ENCODE data around the gene CPSF4L. TPM values are rescaled to one million over a fixed set of nuclear protein-coding genes. Genes with fewer than 3 reads are reported as not detected.

Gene CPSF4L
- total and polyA plus RNA-seq, 2 of the 13 experiments (the other 11 are each of a cell fraction or from before 2014, with no cell fraction given) = 0.73 to 1.6 TPM

DNA sequence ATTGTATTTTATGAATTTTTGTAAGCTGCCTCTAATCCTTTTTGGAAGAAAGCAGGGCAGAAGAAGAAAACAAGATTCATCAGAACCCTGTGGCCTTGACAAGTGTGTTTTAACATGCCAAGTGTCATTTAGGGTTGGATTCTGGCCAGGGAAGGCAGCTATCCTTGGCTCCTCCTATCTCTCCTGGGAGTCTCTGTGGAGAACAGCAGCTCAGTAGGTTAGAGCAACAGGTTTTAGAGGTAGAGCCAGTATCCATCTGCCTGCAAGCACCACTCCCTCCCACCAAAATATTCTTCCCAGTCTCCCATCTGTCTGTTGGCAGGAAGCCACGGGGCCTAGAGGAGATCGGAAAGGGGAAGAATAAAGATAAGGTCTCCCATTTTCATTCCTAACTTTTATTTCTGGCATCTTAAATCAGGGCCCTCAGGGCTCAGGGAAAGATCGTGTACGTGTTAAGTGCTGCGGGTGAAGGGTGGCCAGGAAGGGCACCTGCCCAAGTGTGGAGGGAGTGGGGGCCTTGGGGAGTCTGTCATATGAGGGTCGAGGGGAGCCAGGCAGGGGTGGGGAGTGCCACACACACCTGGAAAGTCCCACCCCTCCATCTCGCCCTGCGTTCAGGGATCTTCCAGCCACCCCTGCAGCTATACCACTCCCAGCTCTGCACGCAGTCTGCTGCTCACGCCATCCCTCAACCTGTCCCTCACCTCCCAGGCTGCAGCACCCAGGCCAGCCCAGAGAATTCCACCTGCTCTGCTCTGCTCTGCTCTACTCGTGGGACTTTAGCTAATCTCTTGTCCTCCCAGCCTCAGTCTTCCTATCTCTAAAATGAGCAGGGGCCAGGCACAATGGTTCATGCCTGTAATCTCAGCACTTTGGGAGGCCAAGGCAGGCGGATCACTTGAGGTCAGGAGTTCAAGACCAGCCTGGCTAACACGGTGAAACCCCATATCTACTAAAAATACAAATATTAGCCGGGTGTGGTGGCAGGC is 17.1 kb upstream of the CPSF4L start:
- no peak for DNase-seq (ENCODE audit: low spot score)
- Histone ChIP-seq H3K79me2 (ENCODE audit: insufficient read depth, low read length) (no peaks in the 10 kb centered on the region), H3K36me3 (replicated peaks in 1 of 2; ENCODE audit: control insufficient read depth in 1 of 2, insufficient read depth in 2 of 2, low read length in 2 of 2) (peaks cover 1 to 3% of the 10 kb centered on the region in 2 experiments; a peak in 3 of 5 replicates), H3K27me3 (ENCODE audit: control insufficient read depth in 1 of 2, insufficient read depth in 2 of 2, low read length in 2 of 2) (no peaks in the 10 kb centered on the region), H3K9ac (ENCODE audit: insufficient read depth, low read depth, low read length) (peak overlapping the region; percentile 33), H3K4me3 (replicated peaks in 1 of 3; ENCODE audit: insufficient read depth in 1 of 3, low read depth in 2 of 3, low read length in 3 of 3) (peak overlapping the region in 1 of 3 experiments; percentile 7; a peak in 1 of 6 replicates), H3K9me3 (ENCODE audit: low read length) (no peaks in the 10 kb centered on the region), H3K4me2 (ENCODE audit: low read depth, low read length) (peak overlapping the region; percentile 56), H4K20me1 (ENCODE audit: insufficient read depth, low read length) (no peaks in the 10 kb centered on the region), H2AFZ (ENCODE audit: low read length) (no peak overlapping the region), H3K4me1 (ENCODE audit: insufficient read depth, low read length) (peaks cover 48% of the 10 kb centered on the region), H3K27ac (ENCODE audit: extremely low read length, insufficient read depth, low read length) (peak overlapping the region; percentile 74)
- ATAC-seq = peak; percentile 60
- BruUV-seq (replicated peaks) = TSS peak; percentile 2
- ChIA-PET CTCF (ENCODE audit: low intra/inter-chr PET ratio, low total read pairs) (no interaction called here), POLR2A (interaction anchor here (1.6 to 2.6 kb wide), 4 partner anchors 10 to 31 kb away, joined by 10 to 32 read pairs (median 22); partner anchors contain the start of gene CPSF4L)
- intact Hi-C loops (cut with micrococcal nuclease; ENCODE audit: unreplicated experiment) = loop anchor here (1.0 kb wide), 1 partner anchor 33 kb away; no protein-coding TSS in a partner anchor
- in situ Hi-C loops (cut with HindIII; ENCODE audit: extremely low pct_ligation_motif_present, low pct_unique_long_range_greater_than_20kb) = loop anchor here (25.0 kb wide), 1 partner anchor 1159 kb away; the partner anchor contains the start of gene GPRC5C
- no peak for FAIRE-seq
- 50% methylated on average over 14 of the region's 14 CpGs for WGBS (ENCODE audit: low lambda C conversion rate)
- TF ChIP-seq, protein P1, sequence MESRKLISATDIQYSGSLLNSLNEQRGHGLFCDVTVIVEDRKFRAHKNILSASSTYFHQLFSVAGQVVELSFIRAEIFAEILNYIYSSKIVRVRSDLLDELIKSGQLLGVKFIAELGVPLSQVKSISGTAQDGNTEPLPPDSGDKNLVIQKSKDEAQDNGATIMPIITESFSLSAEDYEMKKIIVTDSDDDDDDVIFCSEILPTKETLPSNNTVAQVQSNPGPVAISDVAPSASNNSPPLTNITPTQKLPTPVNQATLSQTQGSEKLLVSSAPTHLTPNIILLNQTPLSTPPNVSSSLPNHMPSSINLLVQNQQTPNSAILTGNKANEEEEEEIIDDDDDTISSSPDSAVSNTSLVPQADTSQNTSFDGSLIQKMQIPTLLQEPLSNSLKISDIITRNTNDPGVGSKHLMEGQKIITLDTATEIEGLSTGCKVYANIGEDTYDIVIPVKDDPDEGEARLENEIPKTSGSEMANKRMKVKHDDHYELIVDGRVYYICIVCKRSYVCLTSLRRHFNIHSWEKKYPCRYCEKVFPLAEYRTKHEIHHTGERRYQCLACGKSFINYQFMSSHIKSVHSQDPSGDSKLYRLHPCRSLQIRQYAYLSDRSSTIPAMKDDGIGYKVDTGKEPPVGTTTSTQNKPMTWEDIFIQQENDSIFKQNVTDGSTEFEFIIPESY (CRISPR knock-in tag; IDR thresholded peaks at IDR 0.05) = no peak
- peak; percentile 96 for TF ChIP-seq CHD4 (IDR thresholded peaks at IDR 0.05; ENCODE audit: borderline replicate concordance, low read length)
- TF ChIP-seq STAT5B (CRISPR knock-in tag; IDR thresholded peaks at IDR 0.05) = no peak
- no peak for TF ChIP-seq ZSCAN22 (CRISPR knock-in tag; IDR thresholded peaks at IDR 0.05)
- no peak for TF ChIP-seq NR1H2 (CRISPR knock-in tag; IDR thresholded peaks at IDR 0.05; ENCODE audit: borderline replicate concordance, low read depth)
- TF ChIP-seq ZEB1 (IDR thresholded peaks at IDR 0.05; ENCODE audit: insufficient replicate concordance, low read depth) = no peak
- TF ChIP-seq ZNF7 (CRISPR knock-in tag; IDR thresholded peaks at IDR 0.05) = no peak
- TF ChIP-seq HOXA9 (CRISPR knock-in tag; IDR thresholded peaks at IDR 0.05; ENCODE audit: borderline replicate concordance) = no peak
- TF ChIP-seq NR2F1 (CRISPR knock-in tag; IDR thresholded peaks at IDR 0.05) = no peak
- peak; percentile 29; the same call in 1 of the 2 replicates for TF ChIP-seq NRL (CRISPR knock-in tag; IDR thresholded peaks at IDR 0.05; ENCODE audit: borderline replicate concordance)
- TF ChIP-seq, protein P2, sequence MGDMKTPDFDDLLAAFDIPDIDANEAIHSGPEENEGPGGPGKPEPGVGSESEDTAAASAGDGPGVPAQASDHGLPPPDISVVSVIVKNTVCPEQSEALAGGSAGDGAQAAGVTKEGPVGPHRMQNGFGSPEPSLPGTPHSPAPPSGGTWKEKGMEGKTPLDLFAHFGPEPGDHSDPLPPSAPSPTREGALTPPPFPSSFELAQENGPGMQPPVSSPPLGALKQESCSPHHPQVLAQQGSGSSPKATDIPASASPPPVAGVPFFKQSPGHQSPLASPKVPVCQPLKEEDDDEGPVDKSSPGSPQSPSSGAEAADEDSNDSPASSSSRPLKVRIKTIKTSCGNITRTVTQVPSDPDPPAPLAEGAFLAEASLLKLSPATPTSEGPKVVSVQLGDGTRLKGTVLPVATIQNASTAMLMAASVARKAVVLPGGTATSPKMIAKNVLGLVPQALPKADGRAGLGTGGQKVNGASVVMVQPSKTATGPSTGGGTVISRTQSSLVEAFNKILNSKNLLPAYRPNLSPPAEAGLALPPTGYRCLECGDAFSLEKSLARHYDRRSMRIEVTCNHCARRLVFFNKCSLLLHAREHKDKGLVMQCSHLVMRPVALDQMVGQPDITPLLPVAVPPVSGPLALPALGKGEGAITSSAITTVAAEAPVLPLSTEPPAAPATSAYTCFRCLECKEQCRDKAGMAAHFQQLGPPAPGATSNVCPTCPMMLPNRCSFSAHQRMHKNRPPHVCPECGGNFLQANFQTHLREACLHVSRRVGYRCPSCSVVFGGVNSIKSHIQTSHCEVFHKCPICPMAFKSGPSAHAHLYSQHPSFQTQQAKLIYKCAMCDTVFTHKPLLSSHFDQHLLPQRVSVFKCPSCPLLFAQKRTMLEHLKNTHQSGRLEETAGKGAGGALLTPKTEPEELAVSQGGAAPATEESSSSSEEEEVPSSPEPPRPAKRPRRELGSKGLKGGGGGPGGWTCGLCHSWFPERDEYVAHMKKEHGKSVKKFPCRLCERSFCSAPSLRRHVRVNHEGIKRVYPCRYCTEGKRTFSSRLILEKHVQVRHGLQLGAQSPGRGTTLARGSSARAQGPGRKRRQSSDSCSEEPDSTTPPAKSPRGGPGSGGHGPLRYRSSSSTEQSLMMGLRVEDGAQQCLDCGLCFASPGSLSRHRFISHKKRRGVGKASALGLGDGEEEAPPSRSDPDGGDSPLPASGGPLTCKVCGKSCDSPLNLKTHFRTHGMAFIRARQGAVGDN (CRISPR knock-in tag; IDR thresholded peaks at IDR 0.05) = peak; percentile 29
- TF ChIP-seq ZNF629 (CRISPR knock-in tag; conservative IDR thresholded peaks at IDR 0.05) = peak; percentile 95
- no peak for TF ChIP-seq ZIK1 (CRISPR knock-in tag; IDR thresholded peaks at IDR 0.05; ENCODE audit: borderline replicate concordance, low read depth)
- TF ChIP-seq FOXM1 (CRISPR knock-in tag; IDR thresholded peaks at IDR 0.05) = no peak
- TF ChIP-seq, protein P3, sequence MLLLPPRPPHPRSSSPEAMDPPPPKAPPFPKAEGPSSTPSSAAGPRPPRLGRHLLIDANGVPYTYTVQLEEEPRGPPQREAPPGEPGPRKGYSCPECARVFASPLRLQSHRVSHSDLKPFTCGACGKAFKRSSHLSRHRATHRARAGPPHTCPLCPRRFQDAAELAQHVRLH (CRISPR knock-in tag; IDR thresholded peaks at IDR 0.05; ENCODE audit: borderline replicate concordance, low read depth) = no peak
- TF ChIP-seq PTBP1 (IDR thresholded peaks at IDR 0.05; ENCODE audit: low read depth, low read length, poor library complexity, severe bottlenecking) = no peak

Measured in HepG2 (cell line).